Right lobe of liver (tissue), 4 donors: ENCODE data around the gene ASCL2.

Experiments used
- POLR2A ChIP-seq: fragments of 450-650 bp; IDR thresholded peaks from one replicate; pipeline ENCODE4 v1.6.1; 2017; ENCODE audit warnings: antibody characterized with exemption, mild to moderate bottlenecking
- TF ChIP-seq, protein P1 (sequence below), 4 donors: fragments of 200-600 bp in 3 of 4; fragments of 450-650 bp in 1 of 4; IDR thresholded peaks; one replicate each; pipeline versions ENCODE4 v1.5.1 to v1.8.0; 2016 to 2022; ENCODE audit warnings: antibody characterized with exemption in 4 of 4, mild to moderate bottlenecking in 2 of 4
- donor health status: DM: no; HTN: no; CAD: no.
- donor health status: DM: no; HTN: no; CAD: no.
- donor health status: DM: no; HTN: yes; CAD: no.

DNA sequence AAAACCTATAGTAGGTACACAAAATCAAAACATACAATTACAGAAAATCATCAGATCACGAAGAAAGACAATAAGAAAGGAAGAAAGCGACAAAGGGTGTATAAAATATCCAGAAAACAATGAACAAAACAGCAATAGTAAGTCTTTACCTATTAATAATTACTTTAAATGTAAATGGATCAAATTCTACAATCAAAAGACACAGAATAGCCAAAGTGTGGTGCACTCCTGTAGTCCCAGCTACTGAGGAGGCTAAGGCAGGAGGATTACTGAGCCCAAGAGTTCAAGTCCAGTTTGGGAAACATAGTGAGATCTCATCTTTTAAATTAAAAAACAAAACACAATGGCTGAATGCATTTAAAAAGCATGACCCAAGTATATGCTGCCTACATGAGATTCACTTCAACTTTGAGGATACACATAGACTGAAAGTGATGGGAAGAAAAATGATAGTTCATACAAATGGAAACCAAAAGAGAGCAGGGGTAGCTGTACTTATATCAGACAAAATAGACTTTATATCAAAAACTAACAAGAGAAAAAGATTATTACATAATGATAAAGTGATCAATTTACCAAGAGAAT lies 40.6 kb downstream of the ASCL2 start:
- TF ChIP-seq, protein P1, sequence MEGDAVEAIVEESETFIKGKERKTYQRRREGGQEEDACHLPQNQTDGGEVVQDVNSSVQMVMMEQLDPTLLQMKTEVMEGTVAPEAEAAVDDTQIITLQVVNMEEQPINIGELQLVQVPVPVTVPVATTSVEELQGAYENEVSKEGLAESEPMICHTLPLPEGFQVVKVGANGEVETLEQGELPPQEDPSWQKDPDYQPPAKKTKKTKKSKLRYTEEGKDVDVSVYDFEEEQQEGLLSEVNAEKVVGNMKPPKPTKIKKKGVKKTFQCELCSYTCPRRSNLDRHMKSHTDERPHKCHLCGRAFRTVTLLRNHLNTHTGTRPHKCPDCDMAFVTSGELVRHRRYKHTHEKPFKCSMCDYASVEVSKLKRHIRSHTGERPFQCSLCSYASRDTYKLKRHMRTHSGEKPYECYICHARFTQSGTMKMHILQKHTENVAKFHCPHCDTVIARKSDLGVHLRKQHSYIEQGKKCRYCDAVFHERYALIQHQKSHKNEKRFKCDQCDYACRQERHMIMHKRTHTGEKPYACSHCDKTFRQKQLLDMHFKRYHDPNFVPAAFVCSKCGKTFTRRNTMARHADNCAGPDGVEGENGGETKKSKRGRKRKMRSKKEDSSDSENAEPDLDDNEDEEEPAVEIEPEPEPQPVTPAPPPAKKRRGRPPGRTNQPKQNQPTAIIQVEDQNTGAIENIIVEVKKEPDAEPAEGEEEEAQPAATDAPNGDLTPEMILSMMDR (IDR thresholded peaks at IDR 0.05), result no peak
- TF ChIP-seq POLR2A, result no peak
